HepG2 (cell line): Measurements from ENCODE around the gene PRKACA. TPM values are rescaled to one million over a fixed set of nuclear protein-coding genes. Genes with fewer than 3 reads are reported as not detected.

Experiments used
- BCLAF1 ChIP-seq: fragments of 450-650 bp; IDR thresholded peaks from 2 replicates; pipeline ENCODE4 v1.6.1; 2017; ENCODE audit warnings: mild to moderate bottlenecking
- ETS1 ChIP-seq: sonication (generic); formaldehyde crosslinking; IDR thresholded peaks from 2 replicates; pipeline ENCODE4 v1.4.0; 2020; ENCODE audit warnings: missing genetic modification reagents
- KLF16 ChIP-seq, 2 experiments: sonication (generic) in 1 of 2; formaldehyde crosslinking in 1 of 2; IDR thresholded peaks; 2 replicates each; pipeline versions ENCODE4 v1.6.1 to v1.8.0; 2016 to 2023; ENCODE audit warnings: missing genetic modification reagents in 2 of 2, missing compliant biosample characterization in 1 of 2
- MIER3 ChIP-seq: IDR thresholded peaks from 2 replicates; pipeline ENCODE4 v1.6.1; 2016; ENCODE audit warnings: missing compliant biosample characterization, borderline replicate concordance
- NCOR1 ChIP-seq: fragments of 200-600 bp; sonication (generic); IDR thresholded peaks from 2 replicates; pipeline ENCODE4 v1.7.0; 2017; ENCODE audit warnings: antibody characterized with exemption, low read length, borderline replicate concordance
- NR2F1 ChIP-seq, 2 experiments: fragments of 450-650 bp in 1 of 2; formaldehyde crosslinking in 1 of 2; IDR thresholded peaks; 2 replicates each; pipeline versions ENCODE4 v1.5.0 to v1.6.1; 2016 to 2020; ENCODE audit warnings: mild to moderate bottlenecking in 1 of 2, missing compliant biosample characterization in 1 of 2, missing genetic modification reagents in 1 of 2, moderate library complexity in 1 of 2
- PAWR ChIP-seq: sonication (generic); formaldehyde crosslinking; IDR thresholded peaks from 2 replicates; pipeline ENCODE4 v1.4.0; 2020; ENCODE audit warnings: missing genetic modification reagents, mild to moderate bottlenecking, borderline replicate concordance
- PHF21A ChIP-seq: sonication (generic); formaldehyde crosslinking; IDR thresholded peaks from 2 replicates; pipeline ENCODE4 v1.5.0; 2020; ENCODE audit warnings: mild to moderate bottlenecking, missing genetic modification reagents
- SAP130 ChIP-seq: IDR thresholded peaks from 2 replicates; pipeline ENCODE4 v1.6.1; 2016; ENCODE audit warnings: low read depth
- SP140L ChIP-seq: sonication (generic); formaldehyde crosslinking; IDR thresholded peaks from 2 replicates; pipeline ENCODE4 v1.4.0; 2020; ENCODE audit warnings: missing genetic modification reagents, borderline replicate concordance
- SRY ChIP-seq: sonication (generic); formaldehyde crosslinking; IDR thresholded peaks from 2 replicates; pipeline ENCODE4 v1.8.0; 2022; ENCODE audit warnings: mild to moderate bottlenecking, missing genetic modification reagents
- TAF1 ChIP-seq: sonication (generic); formaldehyde crosslinking; IDR thresholded peaks from 2 replicates; pipeline ENCODE4 v1.4.0; 2020; ENCODE audit warnings: missing genetic modification reagents
- TBL1XR1 ChIP-seq: fragments of 150-350 bp; IDR thresholded peaks from 2 replicates; pipeline ENCODE4 v1.6.1; 2014; ENCODE audit warnings: borderline replicate concordance, low read length; ENCODE audit not compliant: partially characterized antibody
- TCF7 ChIP-seq: sonication (generic); IDR thresholded peaks from 2 replicates; pipeline ENCODE4 v1.6.1; 2016; ENCODE audit warnings: antibody characterized with exemption, low read depth
- TEAD3 ChIP-seq: optimal IDR thresholded peaks from 2 replicates; pipeline ENCODE3; 2016; ENCODE audit warnings: borderline replicate concordance
- ZBTB3 ChIP-seq: sonication (generic); formaldehyde crosslinking; IDR thresholded peaks from 2 replicates; pipeline ENCODE4 v1.4.0; 2020; ENCODE audit warnings: low read depth, mild to moderate bottlenecking, moderate library complexity, missing genetic modification reagents, borderline replicate concordance
- ZBTB4 ChIP-seq: sonication (generic); formaldehyde crosslinking; IDR thresholded peaks from 2 replicates; pipeline ENCODE4 v1.4.0; 2020; ENCODE audit warnings: missing genetic modification reagents, mild to moderate bottlenecking, borderline replicate concordance
- ZMYM2 ChIP-seq: sonication (generic); formaldehyde crosslinking; IDR thresholded peaks from 2 replicates; pipeline ENCODE4 v1.8.0; 2022; ENCODE audit warnings: mild to moderate bottlenecking, missing genetic modification reagents
- ZNF24 ChIP-seq: fragments of 450-650 bp; IDR thresholded peaks from 2 replicates; pipeline ENCODE4 v1.6.1; 2017; ENCODE audit warnings: antibody characterized with exemption, mild to moderate bottlenecking
- ZNF253 ChIP-seq: sonication (generic); formaldehyde crosslinking; IDR thresholded peaks from 2 replicates; pipeline ENCODE4 v1.8.0; 2022; ENCODE audit warnings: mild to moderate bottlenecking, missing genetic modification reagents, borderline replicate concordance
- ZNF264 ChIP-seq: sonication (generic); formaldehyde crosslinking; IDR thresholded peaks from 2 replicates; pipeline ENCODE4 v1.4.0; 2020; ENCODE audit warnings: missing genetic modification reagents
- ZNF468 ChIP-seq: sonication (generic); formaldehyde crosslinking; IDR thresholded peaks from 2 replicates; pipeline ENCODE4 v1.8.0; 2022; ENCODE audit warnings: mild to moderate bottlenecking, moderate library complexity, missing genetic modification reagents
- ZNF792 ChIP-seq: IDR thresholded peaks from 2 replicates; pipeline ENCODE4 v1.6.1; 2016
- polyA plus RNA-seq, 8 experiments: library from polyadenylated mRNA; depleted of rRNA in 3 of 8; stranded (reverse) in 7 of 8; unstranded in 1 of 8; fragments of >200 nt; fragmentation: Illumina TruSeq in 4 of 8; extraction: Trizol in 4 of 8; gene quantifications; 2 replicates each; pipeline versions ENCODE4 v1.2.1 to v1.2.3, GENCODE V29; 2011 to 2016; ENCODE audit warnings: low read depth in 4 of 8, missing spikeins in 1 of 8, mixed read lengths in 1 of 8; ENCODE audit not compliant: insufficient read depth in 1 of 8
- total RNA-seq, 5 experiments: library from RNA; depleted of rRNA; stranded (reverse); fragments of >200 nt; fragmentation: Illumina TruSeq; extraction: Trizol; gene quantifications; 2 replicates each; pipeline ENCODE4 v1.2.3, GENCODE V29; 2016; ENCODE audit warnings: low read depth in 1 of 5

PRKACA gene
- total and polyA plus RNA-seq, 2 of the 13 experiments (the other 11 are each of a cell fraction or from before 2014, with no cell fraction given) = 11.0 to 18.2 TPM

GRCh38 chr19:14080887-14081796, 36.4 kb downstream of the PRKACA start (continued):
- TF ChIP-seq ZMYM2 (CRISPR knock-in tag) = no peak
- TF ChIP-seq MIER3 (CRISPR knock-in tag) = 0 out of 2 replicates have a peak, but pooled peaks have one; percentile 72
- no peak for TF ChIP-seq ZNF253 (CRISPR knock-in tag)
- TF ChIP-seq TCF7 = no peak
- TF ChIP-seq ZNF468 (CRISPR knock-in tag) = no peak
- TF ChIP-seq NCOR1 = peak; percentile 35
- peak; percentile 92 for TF ChIP-seq TEAD3 (CRISPR knock-in tag)
- TF ChIP-seq SP140L (CRISPR knock-in tag) = 0 out of 2 replicates have a peak, but pooled peaks have one; percentile 65
- peak in 1 of 2 experiments; percentile 28; a peak in 1 of 4 replicates for TF ChIP-seq NR2F1 (CRISPR knock-in tag; IDR thresholded peaks at IDR 0.05)
- no peak for TF ChIP-seq BCLAF1
- peak; percentile 85 for TF ChIP-seq SAP130 (CRISPR knock-in tag)
- TF ChIP-seq PAWR = no peak
- peak; percentile 65; the same call in 1 of the 2 replicates for TF ChIP-seq SRY (CRISPR knock-in tag)
- no peak for TF ChIP-seq ETS1
- TF ChIP-seq PHF21A = peak; percentile 68
- TF ChIP-seq KLF16 (CRISPR knock-in tag; IDR thresholded peaks at IDR 0.05) = peak in 1 of 2 experiments; percentile 75; a peak in 1 of 4 replicates
- peak; percentile 30 for TF ChIP-seq TBL1XR1
- TF ChIP-seq ZBTB3 (CRISPR knock-in tag) = 0 out of 2 replicates have a peak, but pooled peaks have one; percentile 57
- peak; percentile 86 for TF ChIP-seq TAF1 (CRISPR knock-in tag)
- no peak for TF ChIP-seq ZNF24
- TF ChIP-seq ZBTB4 (CRISPR knock-in tag) = no peak
- TF ChIP-seq ZNF792 = peak; percentile 21; the same call in 1 of the 2 replicates
- no peak for TF ChIP-seq ZNF264 (CRISPR knock-in tag)
